ENCODE data around the gene BMPR1B.
A peak's percentile ranks its signal among the peaks of the same experiment; 100 is the strongest.

Gene BMPR1B

DNA sequence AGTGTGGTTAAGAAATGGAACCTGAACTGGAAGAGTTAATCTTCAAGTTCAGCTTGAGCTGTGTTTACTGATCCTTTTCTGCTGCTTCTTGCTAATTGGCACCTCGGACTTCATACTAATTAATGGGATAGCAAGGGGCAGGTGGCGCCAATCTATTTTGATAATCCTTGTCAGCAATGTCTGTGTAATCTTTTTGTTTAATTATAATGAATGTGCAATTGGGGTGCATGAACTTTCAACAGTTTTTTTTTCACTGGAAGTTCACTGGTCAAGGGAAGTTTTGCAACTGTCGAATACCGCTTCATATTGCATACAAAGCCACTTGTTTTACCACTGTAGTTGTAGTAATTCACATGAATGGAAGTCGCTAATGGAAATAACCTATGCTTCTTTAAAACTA, 261.0 kb downstream of the BMPR1B start:
- POLR2A ChIA-PET: no interaction called here

DNA sequence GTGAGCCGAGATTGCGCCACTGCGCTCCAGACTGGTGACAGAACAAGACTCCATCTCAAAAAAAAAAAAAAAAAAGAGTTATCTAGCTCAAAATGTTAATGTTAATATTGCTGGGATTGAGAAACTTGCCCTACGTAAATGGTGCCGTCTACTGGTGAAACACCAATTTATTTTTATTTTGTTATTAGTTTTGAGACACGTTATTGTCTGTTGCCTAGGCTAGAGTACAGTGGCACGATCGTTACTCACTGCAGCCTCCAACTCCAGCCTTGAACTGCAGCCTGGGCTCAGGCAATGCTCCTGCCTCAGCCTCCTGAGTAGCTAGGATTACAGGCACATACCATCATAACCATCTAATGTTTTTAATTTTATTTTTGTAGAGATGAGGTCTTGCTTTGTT, 262.8 kb downstream of the BMPR1B start:
- POLR2A ChIA-PET: no interaction called here

More for the DNA sequence above, 261.0 kb downstream of the BMPR1B start:
- no peak for TF ChIP-seq ZNF600 (tag by site-specific recombination; IDR thresholded peaks at IDR 0.05)
- TF ChIP-seq, protein P1, sequence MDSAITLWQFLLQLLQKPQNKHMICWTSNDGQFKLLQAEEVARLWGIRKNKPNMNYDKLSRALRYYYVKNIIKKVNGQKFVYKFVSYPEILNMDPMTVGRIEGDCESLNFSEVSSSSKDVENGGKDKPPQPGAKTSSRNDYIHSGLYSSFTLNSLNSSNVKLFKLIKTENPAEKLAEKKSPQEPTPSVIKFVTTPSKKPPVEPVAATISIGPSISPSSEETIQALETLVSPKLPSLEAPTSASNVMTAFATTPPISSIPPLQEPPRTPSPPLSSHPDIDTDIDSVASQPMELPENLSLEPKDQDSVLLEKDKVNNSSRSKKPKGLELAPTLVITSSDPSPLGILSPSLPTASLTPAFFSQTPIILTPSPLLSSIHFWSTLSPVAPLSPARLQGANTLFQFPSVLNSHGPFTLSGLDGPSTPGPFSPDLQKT (IDR thresholded peaks at IDR 0.05; ENCODE audit: borderline replicate concordance, low read depth, low read length): no peak
- TF ChIP-seq SP7 (tag by site-specific recombination; IDR thresholded peaks at IDR 0.05): 0 out of 2 replicates have a peak, but pooled peaks have one; percentile 13
- Histone ChIP-seq H3K27ac (ENCODE audit: extremely low read depth, low read depth, low read length) (no peak overlapping the region), H3K4me1 (ENCODE audit: control insufficient read depth, insufficient read depth, low read length) (peaks cover 3% of the 10 kb centered on the region; the same call in 1 of the 2 replicates), H3K36me3 (ENCODE audit: control insufficient read depth in 2 of 2, insufficient read depth in 1 of 2, low read length in 2 of 2) (no peaks in the 10 kb centered on the region), H3K9me3 (ENCODE audit: control insufficient read depth, insufficient read depth, low read depth, low read length) (no peaks in the 10 kb centered on the region), H3K4me3 (ENCODE audit: low read depth, low read length) (no peak overlapping the region)
- CTCF ChIA-PET: no interaction called here

More for the DNA sequence above, 262.8 kb downstream of the BMPR1B start:
- TF ChIP-seq ZNF350 (tag by site-specific recombination; IDR thresholded peaks at IDR 0.05) (no peak), ZNF776 (tag by site-specific recombination; IDR thresholded peaks at IDR 0.05; ENCODE audit: borderline replicate concordance) (no peak), BCL11A (tag by site-specific recombination; IDR thresholded peaks at IDR 0.05; ENCODE audit: low read depth) (no peak), GLIS1 (tag by site-specific recombination; IDR thresholded peaks at IDR 0.05) (no peak), ZBTB7A (tag by site-specific recombination; IDR thresholded peaks at IDR 0.05; ENCODE audit: low read depth) (no peak), MZF1 (tag by site-specific recombination; IDR thresholded peaks at IDR 0.05; ENCODE audit: borderline replicate concordance) (no peak), KLF7 (tag by site-specific recombination; IDR thresholded peaks at IDR 0.05; ENCODE audit: borderline replicate concordance) (no peak), ZBTB21 (tag by site-specific recombination; IDR thresholded peaks at IDR 0.05) (no peak)
- TF ChIP-seq, protein P2, sequence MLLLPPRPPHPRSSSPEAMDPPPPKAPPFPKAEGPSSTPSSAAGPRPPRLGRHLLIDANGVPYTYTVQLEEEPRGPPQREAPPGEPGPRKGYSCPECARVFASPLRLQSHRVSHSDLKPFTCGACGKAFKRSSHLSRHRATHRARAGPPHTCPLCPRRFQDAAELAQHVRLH (tag by site-specific recombination; IDR thresholded peaks at IDR 0.05): no peak
- TF ChIP-seq, protein P3, sequence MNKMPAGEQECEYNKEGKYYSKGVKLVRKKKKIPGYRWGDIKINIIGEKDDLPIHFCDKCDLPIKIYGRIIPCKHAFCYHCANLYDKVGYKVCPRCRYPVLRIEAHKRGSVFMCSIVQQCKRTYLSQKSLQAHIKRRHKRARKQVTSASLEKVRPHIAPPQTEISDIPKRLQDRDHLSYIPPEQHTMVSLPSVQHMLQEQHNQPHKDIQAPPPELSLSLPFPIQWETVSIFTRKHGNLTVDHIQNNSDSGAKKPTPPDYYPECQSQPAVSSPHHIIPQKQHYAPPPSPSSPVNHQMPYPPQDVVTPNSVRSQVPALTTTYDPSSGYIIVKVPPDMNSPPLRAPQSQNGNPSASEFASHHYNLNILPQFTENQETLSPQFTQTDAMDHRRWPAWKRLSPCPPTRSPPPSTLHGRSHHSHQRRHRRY (tag by site-specific recombination; IDR thresholded peaks at IDR 0.05): no peak
- TF ChIP-seq, protein P4, sequence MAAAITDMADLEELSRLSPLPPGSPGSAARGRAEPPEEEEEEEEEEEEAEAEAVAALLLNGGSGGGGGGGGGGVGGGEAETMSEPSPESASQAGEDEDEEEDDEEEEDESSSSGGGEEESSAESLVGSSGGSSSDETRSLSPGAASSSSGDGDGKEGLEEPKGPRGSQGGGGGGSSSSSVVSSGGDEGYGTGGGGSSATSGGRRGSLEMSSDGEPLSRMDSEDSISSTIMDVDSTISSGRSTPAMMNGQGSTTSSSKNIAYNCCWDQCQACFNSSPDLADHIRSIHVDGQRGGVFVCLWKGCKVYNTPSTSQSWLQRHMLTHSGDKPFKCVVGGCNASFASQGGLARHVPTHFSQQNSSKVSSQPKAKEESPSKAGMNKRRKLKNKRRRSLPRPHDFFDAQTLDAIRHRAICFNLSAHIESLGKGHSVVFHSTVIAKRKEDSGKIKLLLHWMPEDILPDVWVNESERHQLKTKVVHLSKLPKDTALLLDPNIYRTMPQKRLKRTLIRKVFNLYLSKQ (tag by site-specific recombination; IDR thresholded peaks at IDR 0.05; ENCODE audit: borderline replicate concordance): no peak
- TF ChIP-seq, protein P5, sequence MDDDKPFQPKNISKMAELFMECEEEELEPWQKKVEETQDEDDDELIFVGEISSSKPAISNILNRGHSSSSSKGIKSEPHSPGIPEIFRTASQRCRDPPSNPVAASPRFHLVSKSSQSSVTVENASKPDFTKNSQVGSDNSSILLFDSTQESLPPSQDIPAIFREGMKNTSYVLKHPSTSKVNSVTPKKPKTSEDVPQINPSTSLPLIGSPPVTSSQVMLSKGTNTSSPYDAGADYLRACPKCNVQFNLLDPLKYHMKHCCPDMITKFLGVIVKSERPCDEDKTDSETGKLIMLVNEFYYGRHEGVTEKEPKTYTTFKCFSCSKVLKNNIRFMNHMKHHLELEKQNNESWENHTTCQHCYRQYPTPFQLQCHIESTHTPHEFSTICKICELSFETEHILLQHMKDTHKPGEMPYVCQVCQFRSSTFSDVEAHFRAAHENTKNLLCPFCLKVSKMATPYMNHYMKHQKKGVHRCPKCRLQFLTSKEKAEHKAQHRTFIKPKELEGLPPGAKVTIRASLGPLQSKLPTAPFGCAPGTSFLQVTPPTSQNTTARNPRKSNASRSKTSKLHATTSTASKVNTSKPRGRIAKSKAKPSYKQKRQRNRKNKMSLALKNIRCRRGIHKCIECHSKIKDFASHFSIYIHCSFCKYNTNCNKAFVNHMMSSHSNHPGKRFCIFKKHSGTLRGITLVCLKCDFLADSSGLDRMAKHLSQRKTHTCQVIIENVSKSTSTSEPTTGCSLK (tag by site-specific recombination; IDR thresholded peaks at IDR 0.05): no peak
- TF ChIP-seq, protein P6, sequence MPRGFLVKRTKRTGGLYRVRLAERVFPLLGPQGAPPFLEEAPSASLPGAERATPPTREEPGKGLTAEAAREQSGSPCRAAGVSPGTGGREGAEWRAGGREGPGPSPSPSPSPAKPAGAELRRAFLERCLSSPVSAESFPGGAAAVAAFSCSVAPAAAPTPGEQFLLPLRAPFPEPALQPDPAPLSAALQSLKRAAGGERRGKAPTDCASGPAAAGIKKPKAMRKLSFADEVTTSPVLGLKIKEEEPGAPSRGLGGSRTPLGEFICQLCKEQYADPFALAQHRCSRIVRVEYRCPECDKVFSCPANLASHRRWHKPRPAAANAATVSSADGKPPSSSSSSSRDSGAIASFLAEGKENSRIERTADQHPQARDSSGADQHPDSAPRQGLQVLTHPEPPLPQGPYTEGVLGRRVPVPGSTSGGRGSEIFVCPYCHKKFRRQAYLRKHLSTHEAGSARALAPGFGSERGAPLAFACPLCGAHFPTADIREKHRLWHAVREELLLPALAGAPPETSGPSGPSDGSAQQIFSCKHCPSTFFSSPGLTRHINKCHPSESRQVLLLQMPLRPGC (tag by site-specific recombination; IDR thresholded peaks at IDR 0.05): no peak
- TF ChIP-seq, protein P7, sequence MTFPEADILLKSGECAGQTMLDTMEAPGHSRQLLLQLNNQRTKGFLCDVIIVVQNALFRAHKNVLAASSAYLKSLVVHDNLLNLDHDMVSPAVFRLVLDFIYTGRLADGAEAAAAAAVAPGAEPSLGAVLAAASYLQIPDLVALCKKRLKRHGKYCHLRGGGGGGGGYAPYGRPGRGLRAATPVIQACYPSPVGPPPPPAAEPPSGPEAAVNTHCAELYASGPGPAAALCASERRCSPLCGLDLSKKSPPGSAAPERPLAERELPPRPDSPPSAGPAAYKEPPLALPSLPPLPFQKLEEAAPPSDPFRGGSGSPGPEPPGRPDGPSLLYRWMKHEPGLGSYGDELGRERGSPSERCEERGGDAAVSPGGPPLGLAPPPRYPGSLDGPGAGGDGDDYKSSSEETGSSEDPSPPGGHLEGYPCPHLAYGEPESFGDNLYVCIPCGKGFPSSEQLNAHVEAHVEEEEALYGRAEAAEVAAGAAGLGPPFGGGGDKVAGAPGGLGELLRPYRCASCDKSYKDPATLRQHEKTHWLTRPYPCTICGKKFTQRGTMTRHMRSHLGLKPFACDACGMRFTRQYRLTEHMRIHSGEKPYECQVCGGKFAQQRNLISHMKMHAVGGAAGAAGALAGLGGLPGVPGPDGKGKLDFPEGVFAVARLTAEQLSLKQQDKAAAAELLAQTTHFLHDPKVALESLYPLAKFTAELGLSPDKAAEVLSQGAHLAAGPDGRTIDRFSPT (tag by site-specific recombination; IDR thresholded peaks at IDR 0.05): no peak
- TF ChIP-seq, protein P8, sequence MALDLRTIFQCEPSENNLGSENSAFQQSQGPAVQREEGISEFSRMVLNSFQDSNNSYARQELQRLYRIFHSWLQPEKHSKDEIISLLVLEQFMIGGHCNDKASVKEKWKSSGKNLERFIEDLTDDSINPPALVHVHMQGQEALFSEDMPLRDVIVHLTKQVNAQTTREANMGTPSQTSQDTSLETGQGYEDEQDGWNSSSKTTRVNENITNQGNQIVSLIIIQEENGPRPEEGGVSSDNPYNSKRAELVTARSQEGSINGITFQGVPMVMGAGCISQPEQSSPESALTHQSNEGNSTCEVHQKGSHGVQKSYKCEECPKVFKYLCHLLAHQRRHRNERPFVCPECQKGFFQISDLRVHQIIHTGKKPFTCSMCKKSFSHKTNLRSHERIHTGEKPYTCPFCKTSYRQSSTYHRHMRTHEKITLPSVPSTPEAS (tag by site-specific recombination; IDR thresholded peaks at IDR 0.05): no peak
- no peak overlapping the region for H3K4me3 ChIP-seq (ENCODE audit: low read depth, low read length)
- H3K4me1 ChIP-seq (ENCODE audit: control insufficient read depth, insufficient read depth, low read length): peaks cover 3% of the 10 kb centered on the region; the same call in 1 of the 2 replicates
- H3K27ac ChIP-seq (ENCODE audit: extremely low read depth, low read depth, low read length): no peak overlapping the region
- H3K9me3 ChIP-seq (ENCODE audit: control insufficient read depth, insufficient read depth, low read depth, low read length): no peaks in the 10 kb centered on the region
- CTCF ChIA-PET: no interaction called here
- no peaks in the 10 kb centered on the region for H3K36me3 ChIP-seq (ENCODE audit: control insufficient read depth in 2 of 2, insufficient read depth in 1 of 2, low read length in 2 of 2)

Data from HEK293 (cell line).